HEK293 (cell line): ENCODE results near the gene REX1BD.

Experiments
- CTCF ChIA-PET: fragments of 350-600 bp; formaldehyde crosslinking; extraction: SDS; loops from one replicate; lab custom pipeline; 2021; ENCODE audit warnings: antibody characterized with exemption; lab: Yijun Ruan, JAX
- POLR2A ChIA-PET: fragments of 300-600 bp; formaldehyde crosslinking; extraction: SDS; loops from one replicate; lab custom pipeline; 2020; ENCODE audit warnings: antibody characterized with exemption, inconsistent platforms; lab: Yijun Ruan, JAX
- H3K27ac ChIP-seq: fragments of 200-500 bp; sonication (Bioruptor generic); 2 replicates; pipeline ENCODE4 v1.5.1; 2014; ENCODE audit warnings: low read depth, low read length, control low read depth, inconsistent platforms; ENCODE audit errors: extremely low read depth
- H3K36me3 ChIP-seq, 2 experiments: fragments of 200-500 bp in 1 of 2; sonication (Bioruptor generic) in 1 of 2; 1 replicate in 1 of 2; 2 replicates in 1 of 2; pipeline ENCODE4 v1.5.1; 2014 to 2017; ENCODE audit warnings: inconsistent platforms in 2 of 2, low read length in 2 of 2; ENCODE audit not compliant: control insufficient read depth in 2 of 2, insufficient read depth in 1 of 2
- H3K4me1 ChIP-seq: fragments of 200-500 bp; sonication (Bioruptor generic); 2 replicates; pipeline ENCODE4 v1.5.1; 2014; ENCODE audit warnings: mild to moderate bottlenecking, low read length, inconsistent platforms; ENCODE audit not compliant: control insufficient read depth, insufficient read depth
- H3K4me3 ChIP-seq: 2 replicates; pipeline ENCODE4 v1.5.1; 2011; ENCODE audit warnings: low read depth, mild to moderate bottlenecking, control low read depth, low read length, moderate library complexity
- H3K9me3 ChIP-seq: fragments of 200-500 bp; sonication (Bioruptor generic); 2 replicates; pipeline ENCODE4 v1.5.1; 2014; ENCODE audit warnings: low read depth, low read length, inconsistent platforms; ENCODE audit not compliant: control insufficient read depth, insufficient read depth
- KLF1 ChIP-seq: fragments of 450-650 bp; formaldehyde crosslinking; IDR thresholded peaks from 2 replicates; pipeline ENCODE4 v1.5.1; 2016; ENCODE audit warnings: missing biosample characterization, missing genetic modification characterization
- KLF17 ChIP-seq: fragments of 450-650 bp; formaldehyde crosslinking; IDR thresholded peaks from 2 replicates; pipeline ENCODE4 v1.5.1; 2016; ENCODE audit warnings: missing biosample characterization, missing genetic modification characterization
- KLF8 ChIP-seq: fragments of 450-650 bp; formaldehyde crosslinking; IDR thresholded peaks from 2 replicates; pipeline ENCODE4 v1.5.1; 2016; ENCODE audit warnings: missing biosample characterization, missing genetic modification characterization
- PRDM10 ChIP-seq: fragments of 450-650 bp; formaldehyde crosslinking; IDR thresholded peaks from 2 replicates; pipeline ENCODE4 v1.5.1; 2016; ENCODE audit warnings: missing biosample characterization, missing genetic modification characterization
- ZBTB48 ChIP-seq: fragments of 450-650 bp; formaldehyde crosslinking; IDR thresholded peaks from 2 replicates; pipeline ENCODE4 v1.5.1; 2016; ENCODE audit warnings: missing biosample characterization, missing genetic modification characterization
- ZBTB49 ChIP-seq: fragments of 450-650 bp; formaldehyde crosslinking; IDR thresholded peaks from 2 replicates; pipeline ENCODE4 v1.5.1; 2016; ENCODE audit warnings: missing biosample characterization, missing genetic modification characterization, low read depth
- ZIC2 ChIP-seq: fragments of 450-650 bp; formaldehyde crosslinking; IDR thresholded peaks from 2 replicates; pipeline ENCODE4 v1.5.1; 2016; ENCODE audit warnings: missing biosample characterization, missing genetic modification characterization
- ZNF169 ChIP-seq: fragments of 450-650 bp; formaldehyde crosslinking; IDR thresholded peaks from 2 replicates; pipeline ENCODE4 v1.5.1; 2016; ENCODE audit warnings: missing biosample characterization, missing genetic modification characterization
- ZNF266 ChIP-seq: fragments of 450-650 bp; formaldehyde crosslinking; IDR thresholded peaks from 2 replicates; pipeline ENCODE4 v1.5.1; 2016; ENCODE audit warnings: missing biosample characterization, missing genetic modification characterization, low read depth
- ZNF623 ChIP-seq: fragments of 450-650 bp; formaldehyde crosslinking; IDR thresholded peaks from 2 replicates; pipeline ENCODE4 v1.5.1; 2016; ENCODE audit warnings: missing biosample characterization, missing genetic modification characterization
- ZNF768 ChIP-seq: fragments of 450-650 bp; formaldehyde crosslinking; IDR thresholded peaks from 2 replicates; pipeline ENCODE4 v1.5.1; 2018; ENCODE audit warnings: missing biosample characterization, mild to moderate bottlenecking, missing genetic modification characterization
- ZNF776 ChIP-seq: fragments of 450-650 bp; formaldehyde crosslinking; IDR thresholded peaks from 2 replicates; pipeline ENCODE4 v1.5.0; 2017; ENCODE audit warnings: missing biosample characterization, missing genetic modification characterization, borderline replicate concordance
- ZSCAN4 ChIP-seq: fragments of 450-650 bp; formaldehyde crosslinking; IDR thresholded peaks from 2 replicates; pipeline ENCODE4 v1.5.1; 2017; ENCODE audit warnings: missing biosample characterization, missing genetic modification characterization

The REX1BD gene

GRCh38 chr19:18633321-18633720, 44.7 kb downstream of the REX1BD start (continued):
- TF ChIP-seq ZSCAN4, result no peak

GRCh38 chr19:18634612-18635297, 46.2 kb downstream of the REX1BD start:
- Histone ChIP-seq H3K4me1 (peaks cover 8% of the 10 kb centered on the region; the same call in 1 of the 2 replicates), H3K9me3 (no peaks in the 10 kb centered on the region), H3K4me3 (no peak overlapping the region), H3K27ac (no peak overlapping the region), H3K36me3 (no peaks in the 10 kb centered on the region; a peak in 1 of 3 replicates)
- TF ChIP-seq ZNF623 (peak; percentile 89), KLF1 (tag by site-specific recombination) (peak; percentile 91), PRDM10 (tag by site-specific recombination) (peak; percentile 89), ZBTB49 (tag by site-specific recombination) (no peak), ZNF266 (tag by site-specific recombination) (no peak), ZIC2 (peak; percentile 76), ZNF776 (tag by site-specific recombination) (no peak), KLF17 (tag by site-specific recombination) (0 out of 2 replicates have a peak, but pooled peaks have one; percentile 34), KLF8 (no peak), ZBTB48 (peak; percentile 96)
- POLR2A ChIA-PET, result interaction anchor here (1.2 kb wide), 1 partner anchor 63 kb away, joined by 3 read pairs; the partner anchor contains the start of gene UBA52
- CTCF ChIA-PET, result no interaction called here

- TF ChIP-seq ZNF169 (tag by site-specific recombination), result 0 out of 2 replicates have a peak, but pooled peaks have one; percentile 13
- no peak for TF ChIP-seq ZNF768 (tag by site-specific recombination)
- TF ChIP-seq, all 188 proteins: peak for 1
- CTCF ChIA-PET, result no interaction called here
- H3K36me3 ChIP-seq, result no peaks in the 10 kb centered on the region; a peak in 1 of 3 replicates
- peaks cover 8% of the 10 kb centered on the region; the same call in 1 of the 2 replicates for H3K4me1 ChIP-seq
- H3K27ac ChIP-seq, result no peak overlapping the region
- no peak overlapping the region for H3K4me3 ChIP-seq
- no peaks in the 10 kb centered on the region for H3K9me3 ChIP-seq
- POLR2A ChIA-PET, result interaction anchor here (1.2 kb wide), 1 partner anchor 64 kb away, joined by 3 read pairs; the partner anchor contains the start of gene UBA52
Observed at GRCh38 chr19:18635831-18636182, 47.2 kb downstream of the REX1BD start.
